ENCODE results near the gene GET4. TPM values are rescaled to one million over a fixed set of nuclear protein-coding genes. Genes with fewer than 3 reads are reported as not detected.
A peak's percentile ranks its signal among the peaks of the same experiment; 100 is the strongest.

The GET4 gene
- total RNA-seq, 1 experiment from 2014 or later = 90.9 TPM

- peaks cover 5% of the 10 kb centered on the region for H3K36me3 ChIP-seq (ENCODE audit: control insufficient read depth, insufficient read depth, low read length)
- POLR2A ChIA-PET = no interaction called here
These were observed 2.9 kb upstream of the GET4 start for GRCh38 chr7:873367-874002.

More at GRCh38 chr7:873367-874002, 2.9 kb upstream of the GET4 start:
- H3K27me3 ChIP-seq (ENCODE audit: control insufficient read depth, insufficient read depth, low read length) = no peaks in the 10 kb centered on the region
- H3K27ac ChIP-seq (ENCODE audit: low read length) = peak overlapping the region; percentile 81
- H3K4me1 ChIP-seq (ENCODE audit: control insufficient read depth, insufficient read depth, low read length) = peaks cover 16% of the 10 kb centered on the region
- no peak overlapping the region for H3K4me3 ChIP-seq (ENCODE audit: low read depth in 2 of 2, low read length in 2 of 2)
- intact Hi-C loops (cut with micrococcal nuclease; ENCODE audit: unreplicated experiment) (loop anchor here (5.0 kb wide), 1 partner anchor 86 kb away; no protein-coding TSS in a partner anchor), in situ Hi-C loops (cut with HindIII; ENCODE audit: low pct_unique_long_range_greater_than_20kb, low sequenced_read_pairs) (no loop called here)
- TSS peak; percentile 66 for BruUV-seq (replicated peaks)
- H3K9me3 ChIP-seq (ENCODE audit: control insufficient read depth, insufficient read depth, low read depth, low read length) = no peaks in the 10 kb centered on the region
- peak; percentile 47; the same call in 1 of the 2 replicates for ATAC-seq
- CTCF ChIA-PET = interaction anchor here (0.5 to 1.2 kb wide), 4 partner anchors 27 to 178 kb away, joined by 3 to 10 read pairs (median 4); no protein-coding TSS in a partner anchor
- DNase-seq (ENCODE audit: low read depth, low spot score) = peak; percentile 84
- TF ChIP-seq REST (IDR thresholded peaks at IDR 0.05; ENCODE audit: insufficient read depth in 1 of 2, low read depth in 2 of 2, low read length in 1 of 2) = no peak
- TF ChIP-seq CTCF (IDR thresholded peaks at IDR 0.05) = peak; percentile 99
- 0 out of 2 replicates have a peak, but pooled peaks have one; percentile 28 for TF ChIP-seq POLR2AphosphoS5 (IDR thresholded peaks at IDR 0.05; ENCODE audit: low read depth, low read length)
- TF ChIP-seq SIN3A (IDR thresholded peaks at IDR 0.05; ENCODE audit: borderline replicate concordance, insufficient read depth, low read depth, low read length) = 0 out of 2 replicates have a peak, but pooled peaks have one; percentile 39
- no peak for TF ChIP-seq TCF7L2 (IDR thresholded peaks at IDR 0.05; ENCODE audit: low read depth, low read length)

Measured in Panc1 (cell line).